Loucy (cell line): ENCODE data around the gene PLCL1.

Source experiments
- EZH2phosphoT487 ChIP-seq: fragments of 200-600 bp; IDR thresholded peaks from 2 replicates; pipeline ENCODE4 v1.6.1; 2018; ENCODE audit warnings: antibody characterized with exemption, mild to moderate bottlenecking, moderate library complexity, borderline replicate concordance
- TF ChIP-seq, protein P1 (sequence below): fragments of 200-600 bp; sonication (generic); conservative IDR thresholded peaks from 2 replicates; pipeline ENCODE4 v1.5.1; 2014; ENCODE audit warnings: mild to moderate bottlenecking, antibody characterized with exemption, low read length

DNA sequence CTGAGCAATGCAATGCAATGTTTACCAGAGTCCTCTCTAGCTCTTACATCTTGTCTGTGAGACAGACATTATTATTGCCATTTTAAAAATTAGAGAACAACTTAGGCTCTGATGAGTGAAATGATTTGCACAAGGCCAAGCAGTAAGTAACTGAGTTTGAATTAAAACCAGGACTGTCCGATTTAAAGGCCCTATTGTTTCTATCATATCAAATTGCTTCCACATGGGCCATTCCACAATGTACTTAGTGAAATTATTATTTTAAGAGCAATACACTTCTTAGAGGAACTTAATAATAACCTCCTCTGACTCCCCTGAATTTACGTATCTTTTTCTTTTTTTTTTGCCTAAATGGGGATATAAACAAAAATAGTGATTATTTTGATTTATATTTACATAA is 64.6 kb downstream of the PLCL1 start:
- TF ChIP-seq, protein P1, sequence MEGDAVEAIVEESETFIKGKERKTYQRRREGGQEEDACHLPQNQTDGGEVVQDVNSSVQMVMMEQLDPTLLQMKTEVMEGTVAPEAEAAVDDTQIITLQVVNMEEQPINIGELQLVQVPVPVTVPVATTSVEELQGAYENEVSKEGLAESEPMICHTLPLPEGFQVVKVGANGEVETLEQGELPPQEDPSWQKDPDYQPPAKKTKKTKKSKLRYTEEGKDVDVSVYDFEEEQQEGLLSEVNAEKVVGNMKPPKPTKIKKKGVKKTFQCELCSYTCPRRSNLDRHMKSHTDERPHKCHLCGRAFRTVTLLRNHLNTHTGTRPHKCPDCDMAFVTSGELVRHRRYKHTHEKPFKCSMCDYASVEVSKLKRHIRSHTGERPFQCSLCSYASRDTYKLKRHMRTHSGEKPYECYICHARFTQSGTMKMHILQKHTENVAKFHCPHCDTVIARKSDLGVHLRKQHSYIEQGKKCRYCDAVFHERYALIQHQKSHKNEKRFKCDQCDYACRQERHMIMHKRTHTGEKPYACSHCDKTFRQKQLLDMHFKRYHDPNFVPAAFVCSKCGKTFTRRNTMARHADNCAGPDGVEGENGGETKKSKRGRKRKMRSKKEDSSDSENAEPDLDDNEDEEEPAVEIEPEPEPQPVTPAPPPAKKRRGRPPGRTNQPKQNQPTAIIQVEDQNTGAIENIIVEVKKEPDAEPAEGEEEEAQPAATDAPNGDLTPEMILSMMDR = no peak
- TF ChIP-seq EZH2phosphoT487 = no peak
